G401.6 (cell line): Measurements from ENCODE around the gene EPHA3.

ENCODE experiments used
- FAIRE-seq: peaks from 2 replicates; lab custom pipeline; 2012; peaks lifted over from hg19 to GRCh38; lab: Jason Lieb, UNC

Gene EPHA3

DNA sequence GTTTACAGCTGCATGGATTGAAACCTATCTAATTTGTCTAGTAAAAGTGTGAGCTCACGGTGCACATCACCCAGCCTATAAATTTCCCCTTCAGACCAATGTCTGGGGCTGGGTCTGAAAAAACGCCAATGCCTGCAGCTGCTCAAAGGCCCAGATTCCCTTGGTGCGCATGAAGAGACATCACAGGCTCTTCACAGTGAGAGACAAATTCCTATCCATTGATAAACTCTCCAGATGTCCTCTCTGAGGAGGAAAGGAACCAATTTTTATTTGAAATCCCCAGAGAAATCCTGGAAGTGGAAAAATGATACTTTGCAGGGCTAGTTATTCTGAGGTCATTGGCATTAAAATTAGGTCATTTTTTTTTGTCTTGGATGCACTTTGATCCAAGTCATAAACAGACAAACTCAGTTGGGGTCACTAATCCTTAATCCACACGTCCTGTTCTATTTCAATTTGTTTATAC is 360.5 kb downstream of the EPHA3 start:
- no peak for FAIRE-seq

DNA sequence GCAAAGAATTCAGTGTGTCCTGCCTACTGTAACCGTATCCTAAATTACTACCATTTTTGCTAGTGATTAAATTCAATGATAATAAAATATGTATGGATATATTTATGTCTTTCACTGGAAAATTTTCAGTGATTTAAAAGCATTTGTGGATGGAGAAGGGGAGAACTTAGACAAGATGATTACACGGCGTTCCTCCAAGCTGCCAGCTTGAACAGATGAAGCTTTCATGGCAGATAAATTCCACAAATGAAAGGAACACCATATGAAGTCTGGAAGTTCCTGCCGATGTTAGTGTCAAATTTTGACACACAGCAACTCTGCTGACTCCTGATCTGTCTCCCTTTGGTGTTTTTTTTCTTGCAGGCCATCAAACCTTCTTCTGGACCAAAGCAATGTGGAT is 364.7 kb downstream of the EPHA3 start:
- no peak for FAIRE-seq

DNA sequence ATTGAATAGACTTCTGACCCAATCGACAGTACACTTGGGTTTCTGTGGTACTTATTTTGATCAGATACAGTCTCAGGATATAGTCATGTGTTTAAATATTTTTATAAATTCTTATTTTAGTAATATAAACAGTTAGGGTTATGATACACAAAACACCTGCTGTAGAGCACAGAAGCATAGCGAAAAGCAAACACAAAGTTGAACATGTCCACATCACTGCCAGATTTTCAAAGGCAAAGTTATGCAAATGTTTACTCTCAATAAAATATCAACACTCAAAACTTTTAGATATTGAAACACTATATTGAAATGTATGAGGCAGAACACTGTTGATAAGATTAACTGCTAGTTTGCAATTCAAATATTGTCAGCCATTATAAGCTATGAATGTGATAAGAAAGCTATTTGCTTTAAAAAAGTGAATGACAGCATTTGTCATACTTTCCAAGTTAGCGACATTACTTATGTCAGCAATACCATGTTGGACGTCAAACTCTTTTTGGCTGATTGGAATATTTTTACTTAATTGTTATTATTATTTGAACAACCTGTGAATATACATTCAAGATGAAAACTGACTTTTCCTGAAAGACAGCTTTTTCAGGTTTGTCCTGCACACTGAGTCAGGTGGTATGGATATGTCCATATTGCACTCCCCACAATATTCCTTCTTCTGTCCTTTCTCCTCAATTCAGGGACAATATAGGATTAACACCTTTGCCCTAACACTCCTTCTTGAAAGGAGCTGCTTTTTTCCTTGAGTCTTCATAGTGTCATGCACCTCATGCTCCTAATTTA is 367.1 kb downstream of the EPHA3 start:
- FAIRE-seq, result no peak

DNA sequence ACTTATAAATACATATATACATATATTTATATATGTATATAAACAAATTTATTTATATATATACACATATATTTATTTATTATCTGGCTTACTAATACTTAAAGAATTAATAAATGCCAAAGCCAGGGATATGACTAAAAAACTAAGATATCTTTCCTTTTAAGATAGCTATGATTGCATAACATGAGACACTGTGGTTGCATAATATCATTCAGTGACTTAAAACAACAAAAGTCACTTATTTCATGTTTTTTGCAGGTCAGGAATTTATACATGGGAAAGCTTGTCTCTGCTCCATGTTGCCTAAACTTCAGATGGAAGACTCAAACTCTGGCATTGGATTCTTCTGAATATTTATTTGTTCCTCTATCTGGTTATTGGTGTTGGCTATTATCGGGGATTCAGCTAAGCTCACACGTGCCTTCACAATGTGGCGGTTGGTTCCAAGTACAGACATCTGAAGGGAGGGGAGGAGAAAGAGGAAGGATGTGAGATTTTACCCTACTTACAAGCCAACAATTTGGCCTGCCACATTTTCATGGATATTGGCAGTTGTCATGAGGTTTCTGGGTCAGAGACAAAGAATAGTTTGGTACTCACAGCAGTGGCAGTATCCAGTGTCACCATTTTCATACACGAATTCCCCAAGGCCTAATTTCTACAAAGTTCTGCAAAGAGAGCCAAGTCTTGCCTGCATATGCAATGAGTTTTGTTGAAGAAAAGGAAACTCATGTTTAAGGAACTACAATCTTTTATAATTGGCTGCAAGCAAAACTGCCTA is 381.6 kb downstream of the EPHA3 start:
- FAIRE-seq, result no peak

DNA sequence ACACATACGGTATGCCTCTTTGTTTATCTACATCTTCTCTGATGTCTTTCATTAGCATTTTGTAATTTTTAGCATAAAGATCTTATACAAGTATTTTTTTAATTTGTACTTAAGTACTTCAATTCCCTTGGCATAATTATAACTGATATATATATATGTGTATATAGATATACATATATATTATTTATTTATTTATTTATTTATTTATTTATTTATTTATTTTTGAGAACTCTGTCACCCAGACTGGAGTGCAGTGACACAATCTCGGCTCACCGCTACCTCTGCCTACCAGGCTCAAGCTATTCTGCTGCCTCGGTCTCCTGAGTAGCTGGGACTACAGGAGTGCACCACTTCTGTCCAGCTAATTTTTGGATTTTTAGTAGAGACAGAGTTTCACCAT is 382.7 kb downstream of the EPHA3 start:
- FAIRE-seq, result no peak

- no peak for FAIRE-seq
Measured at GRCh38 chr3:89494734-89495133, 387.3 kb downstream of the EPHA3 start.

DNA sequence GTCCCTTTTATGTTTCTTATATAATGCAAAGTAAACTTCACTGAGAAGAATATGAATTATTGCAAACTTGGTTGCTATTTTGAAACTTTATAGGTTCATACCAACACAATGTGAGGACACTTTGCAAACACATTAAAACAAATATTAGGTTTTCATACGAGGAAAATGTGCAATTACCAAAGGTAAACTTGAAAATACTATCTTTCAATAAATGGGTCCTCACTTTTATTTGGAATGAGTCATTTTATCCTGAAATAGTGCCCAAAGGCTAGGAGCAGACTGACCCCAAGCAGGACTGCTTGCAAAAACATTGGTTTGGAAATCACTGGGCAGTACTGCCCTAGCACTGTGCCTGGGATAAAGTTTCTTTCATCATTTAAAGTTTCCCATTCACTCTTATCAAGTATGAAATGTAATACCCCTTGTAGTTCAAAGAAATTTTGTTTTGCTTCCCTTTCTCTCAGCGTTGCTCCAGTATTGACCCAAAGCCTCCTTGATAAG is 396.5 kb downstream of the EPHA3 start:
- no peak for FAIRE-seq

- FAIRE-seq, result no peak
Measured at GRCh38 chr3:89504432-89504831, 397.0 kb downstream of the EPHA3 start.

GRCh38 chr3:89506462-89507103 is 399.2 kb downstream of the EPHA3 start:
- FAIRE-seq, result no peak

- FAIRE-seq, result no peak
Measured at GRCh38 chr3:89521328-89521727, 413.9 kb downstream of the EPHA3 start.

DNA sequence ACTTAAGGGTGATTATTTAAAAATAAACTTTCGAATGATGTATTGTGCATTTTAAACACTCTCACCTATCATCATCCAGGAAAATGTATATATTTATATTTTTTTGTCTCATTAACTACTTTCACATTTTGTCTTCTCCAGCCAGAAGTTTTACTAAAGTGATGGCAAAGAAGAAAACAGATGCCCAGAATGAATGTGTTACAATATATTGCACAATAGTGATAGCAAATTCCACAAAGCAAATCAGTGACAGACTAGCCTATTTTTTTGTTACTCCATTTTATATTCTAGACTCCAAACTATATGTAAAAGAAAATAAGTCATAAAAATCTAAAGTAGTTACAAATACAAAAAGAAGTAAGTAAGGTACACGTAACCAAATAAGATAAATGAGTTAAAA is 414.7 kb downstream of the EPHA3 start:
- FAIRE-seq, result no peak

DNA sequence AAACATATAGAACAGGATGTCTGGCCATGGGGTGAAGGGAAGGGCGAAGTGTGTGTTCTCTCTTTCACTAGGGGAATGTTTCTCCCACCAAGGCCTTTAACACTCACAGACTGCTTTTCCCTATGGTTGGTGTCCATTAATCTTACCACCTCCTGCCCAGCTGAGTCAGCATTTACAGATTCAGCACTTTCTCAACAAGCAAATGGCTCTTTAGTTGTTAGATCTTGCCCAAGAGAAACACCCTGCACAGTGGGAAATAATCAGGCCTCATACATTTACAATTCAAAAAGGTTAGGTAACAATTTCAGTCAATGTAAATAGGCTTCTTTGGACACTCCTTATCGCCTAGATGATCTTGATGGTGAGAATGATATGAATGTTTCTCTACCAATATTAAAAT is 418.2 kb downstream of the EPHA3 start:
- no peak for FAIRE-seq

- FAIRE-seq, result no peak
Measured at GRCh38 chr3:89527736-89528305, 420.4 kb downstream of the EPHA3 start.
